Measurements from ENCODE around the gene TNFAIP8. TPM values are rescaled to one million over a fixed set of nuclear protein-coding genes. Genes with fewer than 3 reads are reported as not detected.
"Not testable (repeated sequence)": the region's sequence is repeated elsewhere in the genome, so short reads cannot be mapped to it uniquely, and the experiment has no call there.

TNFAIP8 gene
- total and polyA plus RNA-seq, 9 donors, result 1.4 to 14.6 (median 5.0) TPM

DNA sequence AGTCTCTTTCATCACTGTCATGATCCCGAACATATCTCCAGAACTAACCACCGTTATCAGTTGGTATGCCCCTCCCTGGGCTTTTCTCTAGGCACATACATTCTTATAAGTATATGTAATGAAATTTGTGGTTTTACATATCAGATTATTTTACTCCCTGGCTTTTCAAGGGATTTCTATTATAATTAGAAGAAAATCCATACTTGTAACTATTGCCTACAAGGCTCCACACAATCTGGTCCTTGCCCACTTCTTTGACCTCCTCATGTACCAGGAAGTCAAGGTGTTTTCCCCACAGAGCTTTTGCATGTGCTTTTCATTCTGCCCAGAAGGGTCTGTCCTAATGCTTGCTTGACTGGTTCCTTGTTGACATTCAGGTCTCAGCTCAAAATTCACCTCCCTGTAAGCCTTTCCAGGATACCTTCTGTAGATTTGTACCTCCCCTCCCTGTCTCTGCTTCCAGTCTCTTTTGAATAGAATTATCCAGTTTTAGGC is 62.8 kb downstream of the TNFAIP8 start:
- WGBS, 3 donors, result 15 to 23% (median 22%) methylated on average over 2 of the region's 2 CpGs
- no peak overlapping the region for H3K4me3 ChIP-seq

DNA sequence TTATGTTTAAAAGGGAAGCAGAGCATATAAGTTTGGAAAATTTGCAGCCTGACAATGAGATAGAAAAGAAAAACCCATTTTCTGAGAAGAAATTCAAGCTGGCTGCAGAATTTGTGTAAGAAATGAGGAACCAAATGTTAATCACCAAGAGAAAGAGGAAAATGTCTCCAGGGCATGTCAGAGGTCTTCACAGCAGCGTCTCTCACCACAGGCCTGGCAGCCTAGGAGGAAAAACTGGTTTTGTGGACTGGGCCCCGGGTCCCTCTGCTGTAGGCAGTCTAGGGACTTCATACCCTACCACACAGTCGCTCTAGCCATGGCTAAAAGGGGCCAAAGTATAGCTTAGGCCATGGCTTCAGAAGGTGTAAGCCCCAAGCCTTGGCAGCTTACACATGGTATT is 64.3 kb downstream of the TNFAIP8 start:
- no peak for DNase-seq
- 84 to 88% (median 85%) methylated on average over 3 of the region's 3 CpGs for WGBS, 3 donors
- H3K36me3 ChIP-seq, result no peaks in the 10 kb centered on the region
- H3K27ac ChIP-seq, result no peak overlapping the region
- TF ChIP-seq, protein P1, sequence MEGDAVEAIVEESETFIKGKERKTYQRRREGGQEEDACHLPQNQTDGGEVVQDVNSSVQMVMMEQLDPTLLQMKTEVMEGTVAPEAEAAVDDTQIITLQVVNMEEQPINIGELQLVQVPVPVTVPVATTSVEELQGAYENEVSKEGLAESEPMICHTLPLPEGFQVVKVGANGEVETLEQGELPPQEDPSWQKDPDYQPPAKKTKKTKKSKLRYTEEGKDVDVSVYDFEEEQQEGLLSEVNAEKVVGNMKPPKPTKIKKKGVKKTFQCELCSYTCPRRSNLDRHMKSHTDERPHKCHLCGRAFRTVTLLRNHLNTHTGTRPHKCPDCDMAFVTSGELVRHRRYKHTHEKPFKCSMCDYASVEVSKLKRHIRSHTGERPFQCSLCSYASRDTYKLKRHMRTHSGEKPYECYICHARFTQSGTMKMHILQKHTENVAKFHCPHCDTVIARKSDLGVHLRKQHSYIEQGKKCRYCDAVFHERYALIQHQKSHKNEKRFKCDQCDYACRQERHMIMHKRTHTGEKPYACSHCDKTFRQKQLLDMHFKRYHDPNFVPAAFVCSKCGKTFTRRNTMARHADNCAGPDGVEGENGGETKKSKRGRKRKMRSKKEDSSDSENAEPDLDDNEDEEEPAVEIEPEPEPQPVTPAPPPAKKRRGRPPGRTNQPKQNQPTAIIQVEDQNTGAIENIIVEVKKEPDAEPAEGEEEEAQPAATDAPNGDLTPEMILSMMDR (IDR thresholded peaks at IDR 0.05), result no peak
- TF ChIP-seq POLR2A (IDR thresholded peaks at IDR 0.05) (no peak), EP300 (IDR thresholded peaks at IDR 0.05) (no peak)
- H3K27me3 ChIP-seq, result no peaks in the 10 kb centered on the region
- intact Hi-C loops (cut with DNase I), result no loop called here
- H3K9me3 ChIP-seq, result no peaks in the 10 kb centered on the region
- no peaks in the 10 kb centered on the region for H3K4me1 ChIP-seq (ENCODE audit: insufficient read depth)
- no peak overlapping the region for H3K4me3 ChIP-seq

More for the DNA sequence above, 62.8 kb downstream of the TNFAIP8 start:
- Histone ChIP-seq H3K9me3 (no peaks in the 10 kb centered on the region), H3K27ac (no peak overlapping the region), H3K4me1 (ENCODE audit: insufficient read depth) (no peaks in the 10 kb centered on the region), H3K36me3 (no peaks in the 10 kb centered on the region), H3K27me3 (no peaks in the 10 kb centered on the region)
- intact Hi-C loops (cut with DNase I), result loop anchor here in 1 of 4 donors (10.0 kb wide), 1 partner anchor 154 kb away; no protein-coding TSS in a partner anchor
- DNase-seq, result no peak
- TF ChIP-seq EP300 (IDR thresholded peaks at IDR 0.05) (no peak), POLR2A (IDR thresholded peaks at IDR 0.05) (no peak)
- TF ChIP-seq, protein P1 (IDR thresholded peaks at IDR 0.05), result no peak

DNA sequence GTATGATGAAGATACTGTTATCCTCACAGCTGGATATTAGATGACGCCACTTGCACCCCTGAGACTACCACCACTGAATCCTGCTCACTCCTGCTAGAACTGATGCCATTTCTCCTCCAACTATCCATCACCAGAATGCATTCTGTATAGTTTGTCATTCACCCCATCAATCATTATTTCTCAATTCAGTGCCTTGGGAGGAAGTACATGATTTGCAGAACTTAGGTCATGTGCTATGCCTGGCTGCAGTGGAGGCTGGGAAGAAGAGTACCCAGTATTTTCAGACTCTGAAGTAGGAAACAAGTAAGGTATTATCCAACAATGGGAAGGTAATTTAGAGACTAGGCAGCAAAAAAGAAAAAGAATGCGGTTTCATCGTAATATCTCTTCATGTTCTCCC is 70.2 kb downstream of the TNFAIP8 start:
- intact Hi-C loops (cut with DNase I), result no loop called here

GRCh38 chr5:119427060-119427459 is 71.2 kb downstream of the TNFAIP8 start:
- intact Hi-C loops (cut with DNase I), result no loop called here
- no peaks in the 10 kb centered on the region for H3K4me1 ChIP-seq (ENCODE audit: insufficient read depth)
- H3K36me3 ChIP-seq, result no peaks in the 10 kb centered on the region
- H3K4me3 ChIP-seq, result no peak overlapping the region
- H3K27ac ChIP-seq, result no peak overlapping the region
- TF ChIP-seq EP300 (IDR thresholded peaks at IDR 0.05), result no peak
- TF ChIP-seq, protein P1 (IDR thresholded peaks at IDR 0.05), result no peak
- TF ChIP-seq POLR2A (IDR thresholded peaks at IDR 0.05), result no peak
- H3K27me3 ChIP-seq, result no peaks in the 10 kb centered on the region
- H3K9me3 ChIP-seq, result no peaks in the 10 kb centered on the region
- WGBS, 3 donors, result 59 to 75% (median 70%) methylated on average over 2 of the region's 2 CpGs
- DNase-seq, result no peak

More for the DNA sequence above, 70.2 kb downstream of the TNFAIP8 start:
- Histone ChIP-seq H3K27me3 (no peaks in the 10 kb centered on the region), H3K9me3 (no peaks in the 10 kb centered on the region), H3K27ac (no peak overlapping the region), H3K4me3 (no peak overlapping the region), H3K4me1 (ENCODE audit: insufficient read depth) (no peaks in the 10 kb centered on the region), H3K36me3 (no peaks in the 10 kb centered on the region)
- DNase-seq, result no peak
- TF ChIP-seq, protein P1 (IDR thresholded peaks at IDR 0.05), result no peak
- TF ChIP-seq EP300 (IDR thresholded peaks at IDR 0.05) (no peak), POLR2A (IDR thresholded peaks at IDR 0.05) (no peak)
- WGBS, 3 donors, result 94 to 98% (median 96%) methylated on average over 3 of the region's 3 CpGs

DNA sequence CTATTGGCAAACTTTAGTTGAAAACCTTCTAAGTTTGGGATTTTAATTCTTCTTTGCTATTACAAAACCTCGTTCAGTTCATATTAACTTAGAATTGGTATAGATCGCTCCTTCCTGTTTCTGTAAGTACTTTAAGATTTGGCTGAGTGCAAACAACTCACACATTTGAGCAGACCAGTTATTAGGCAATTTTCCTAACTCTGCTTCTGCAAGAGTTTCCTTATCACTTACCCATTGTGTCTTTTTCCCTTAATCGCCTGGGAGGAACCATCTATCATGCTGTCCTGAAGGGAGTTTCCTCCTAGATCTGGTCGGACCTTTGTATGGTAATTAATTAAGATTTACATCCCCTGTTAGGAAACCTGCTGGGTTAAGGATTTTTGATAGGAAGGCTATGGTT is 71.8 kb downstream of the TNFAIP8 start:
- WGBS, 3 donors, result 18 to 26% (median 25%) methylated on average over 4 of the region's 4 CpGs
- H3K4me3 ChIP-seq; H3K27ac ChIP-seq; DNase-seq; H3K27me3 ChIP-seq; H3K9me3 ChIP-seq; H3K36me3 ChIP-seq; H3K4me1 ChIP-seq (ENCODE audit: insufficient read depth); intact Hi-C loops (cut with DNase I): not testable (repeated sequence)

- H3K36me3 ChIP-seq; H3K9me3 ChIP-seq; H3K27ac ChIP-seq; H3K27me3 ChIP-seq; intact Hi-C loops (cut with DNase I); H3K4me1 ChIP-seq (ENCODE audit: insufficient read depth); DNase-seq; H3K4me3 ChIP-seq: not testable (repeated sequence)
- WGBS, 3 donors, result 58 to 71% (median 63%) methylated on average over 1 of the region's 1 CpG
Observed at GRCh38 chr5:119428166-119428565, 72.3 kb downstream of the TNFAIP8 start.

DNA sequence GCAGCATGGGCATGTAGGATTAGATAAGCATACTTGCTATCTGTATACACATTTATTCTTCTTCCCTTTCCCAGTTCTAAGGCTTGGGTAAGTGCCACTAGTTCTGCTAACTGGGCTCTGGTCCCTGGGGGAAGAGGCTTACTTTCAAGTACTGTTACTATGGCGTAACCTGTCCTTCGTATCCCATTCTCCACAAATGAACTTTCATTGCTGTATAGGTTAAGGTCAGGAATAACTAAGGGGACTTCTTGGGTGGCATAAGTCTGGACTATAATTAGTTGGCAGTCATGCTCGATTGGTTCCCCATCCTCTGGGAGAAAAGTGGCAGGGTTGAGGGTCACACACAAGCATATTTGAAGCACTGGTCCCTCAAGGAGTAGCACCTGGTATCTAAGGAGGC is 72.8 kb downstream of the TNFAIP8 start:
- H3K4me3 ChIP-seq; H3K36me3 ChIP-seq; H3K4me1 ChIP-seq (ENCODE audit: insufficient read depth); H3K9me3 ChIP-seq; H3K27ac ChIP-seq; intact Hi-C loops (cut with DNase I); H3K27me3 ChIP-seq; DNase-seq: not testable (repeated sequence)
- 67 to 85% (median 81%) methylated on average over 3 of the region's 3 CpGs for WGBS, 3 donors

DNA sequence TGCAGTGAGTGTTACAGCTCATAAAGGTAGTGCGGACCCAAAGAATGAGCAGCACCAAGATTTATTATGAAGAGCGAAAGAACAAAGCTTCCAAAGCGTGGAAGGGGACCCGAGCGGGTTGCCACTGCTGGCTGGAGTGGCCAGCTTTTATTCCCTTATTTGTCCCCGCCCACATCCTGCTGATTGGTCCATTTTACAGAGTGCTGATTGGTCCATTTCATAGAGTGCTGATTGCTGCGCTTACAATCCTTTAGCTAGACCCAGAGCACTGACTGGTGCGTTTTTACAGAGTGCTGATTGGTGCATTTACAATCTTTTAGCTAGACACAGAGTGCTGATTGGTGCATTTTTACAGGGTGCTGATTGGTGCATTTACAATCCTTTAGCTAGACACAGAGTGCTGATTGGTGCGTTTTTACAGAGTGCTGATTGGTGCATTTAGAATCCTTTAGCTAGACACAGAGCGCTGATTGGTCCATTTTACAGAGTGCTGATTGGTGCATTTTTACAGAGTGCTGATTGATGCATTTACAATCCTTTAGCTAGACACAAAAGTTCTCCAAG is 76.9 kb downstream of the TNFAIP8 start:
- WGBS, 3 donors, result 88 to 92% (median 92%) methylated on average over 10 of the region's 10 CpGs

More for the DNA sequence above, 76.9 kb downstream of the TNFAIP8 start:
- H3K4me1 ChIP-seq (ENCODE audit: insufficient read depth); H3K27ac ChIP-seq; H3K27me3 ChIP-seq; H3K36me3 ChIP-seq; H3K9me3 ChIP-seq; intact Hi-C loops (cut with DNase I); DNase-seq; H3K4me3 ChIP-seq: not testable (repeated sequence)

Data from ovary (tissue), 9 donors.